HUES48 (cell line): ENCODE measurements around the gene GNB1L.
"Not testable (repeated sequence)": the region's sequence is repeated elsewhere in the genome, so short reads cannot be mapped to it uniquely, and the experiment has no call there.

ENCODE experiments used
- H3K27ac ChIP-seq: one replicate; pipeline ENCODE4 v1.7.0; 2013; ENCODE audit warnings: low read depth, low read length, inconsistent platforms
- H3K27me3 ChIP-seq: 2 replicates; pipeline ENCODE4 v1.6.1; 2013; ENCODE audit warnings: mild to moderate bottlenecking, low read length; ENCODE audit not compliant: control insufficient read depth, insufficient read depth
- H3K36me3 ChIP-seq: 2 replicates; pipeline ENCODE4 v1.6.1; 2013; ENCODE audit warnings: low read length; ENCODE audit not compliant: control insufficient read depth, insufficient read depth
- H3K4me1 ChIP-seq: 2 replicates; pipeline ENCODE4 v1.6.1; 2013; ENCODE audit warnings: mild to moderate bottlenecking, low read length; ENCODE audit not compliant: control insufficient read depth, insufficient read depth
- H3K4me3 ChIP-seq: 2 replicates; pipeline ENCODE4 v1.5.1; 2013; ENCODE audit warnings: mild to moderate bottlenecking, low read depth, low read length
- H3K9ac ChIP-seq: 2 replicates; pipeline ENCODE4 v1.6.1; 2013; ENCODE audit warnings: mild to moderate bottlenecking, low read depth, low read length, moderate library complexity
- H3K9me3 ChIP-seq: 2 replicates; pipeline ENCODE4 v1.6.1; 2013; ENCODE audit warnings: low read length; ENCODE audit not compliant: control insufficient read depth, insufficient read depth

The GNB1L gene

GRCh38 chr22:19793661-19794310 is 60.9 kb downstream of the GNB1L start:
- Histone ChIP-seq H3K9me3 (no peaks in the 10 kb centered on the region), H3K27ac (no peak overlapping the region), H3K36me3 (no peaks in the 10 kb centered on the region), H3K9ac (no peak overlapping the region), H3K4me3 (no peak overlapping the region), H3K27me3 (no peaks in the 10 kb centered on the region), H3K4me1 (peaks cover 4% of the 10 kb centered on the region; the same call in 1 of the 2 replicates)

GRCh38 chr22:19793161-19793560 is 61.5 kb downstream of the GNB1L start:
- H3K4me3 ChIP-seq, result no peak overlapping the region
- no peak overlapping the region for H3K27ac ChIP-seq
- H3K36me3 ChIP-seq, result no peaks in the 10 kb centered on the region
- H3K27me3 ChIP-seq, result no peaks in the 10 kb centered on the region
- H3K4me1 ChIP-seq, result peaks cover 4% of the 10 kb centered on the region; the same call in 1 of the 2 replicates
- no peak overlapping the region for H3K9ac ChIP-seq
- no peaks in the 10 kb centered on the region for H3K9me3 ChIP-seq

GRCh38 chr22:19792383-19792896 is 62.2 kb downstream of the GNB1L start:
- H3K4me1 ChIP-seq, H3K27ac ChIP-seq, H3K9ac ChIP-seq, H3K36me3 ChIP-seq, H3K27me3 ChIP-seq, H3K9me3 ChIP-seq, H3K4me3 ChIP-seq: not testable (repeated sequence)

- H3K27ac ChIP-seq, result no peak overlapping the region
- no peaks in the 10 kb centered on the region for H3K9me3 ChIP-seq
- H3K27me3 ChIP-seq, result no peaks in the 10 kb centered on the region
- H3K4me3 ChIP-seq, result no peak overlapping the region
- no peaks in the 10 kb centered on the region for H3K4me1 ChIP-seq
- H3K36me3 ChIP-seq, result no peaks in the 10 kb centered on the region
- H3K9ac ChIP-seq, result no peak overlapping the region
Observed at GRCh38 chr22:19791894-19792293, 62.8 kb downstream of the GNB1L start.

- no peaks in the 10 kb centered on the region for H3K36me3 ChIP-seq
Observed at GRCh38 chr22:19791243-19791642, 63.4 kb downstream of the GNB1L start.

GRCh38 chr22:19789828-19790227 is 64.8 kb downstream of the GNB1L start:
- Histone ChIP-seq H3K9me3 (no peaks in the 10 kb centered on the region), H3K9ac (no peak overlapping the region), H3K27me3 (no peaks in the 10 kb centered on the region), H3K27ac (no peak overlapping the region), H3K36me3 (no peaks in the 10 kb centered on the region), H3K4me3 (no peak overlapping the region), H3K4me1 (no peaks in the 10 kb centered on the region)

More at GRCh38 chr22:19791243-19791642, 63.4 kb downstream of the GNB1L start:
- no peak overlapping the region for H3K9ac ChIP-seq
- H3K27ac ChIP-seq, result no peak overlapping the region
- no peak overlapping the region for H3K4me3 ChIP-seq
- H3K27me3 ChIP-seq, result no peaks in the 10 kb centered on the region
- H3K4me1 ChIP-seq, result no peaks in the 10 kb centered on the region
- H3K9me3 ChIP-seq, result no peaks in the 10 kb centered on the region

- Histone ChIP-seq H3K27ac (no peak overlapping the region), H3K36me3 (no peaks in the 10 kb centered on the region), H3K9ac (no peak overlapping the region), H3K27me3 (no peaks in the 10 kb centered on the region), H3K4me3 (no peak overlapping the region), H3K9me3 (no peaks in the 10 kb centered on the region), H3K4me1 (no peaks in the 10 kb centered on the region)
Observed at GRCh38 chr22:19789406-19789805, 65.3 kb downstream of the GNB1L start.

- Histone ChIP-seq H3K4me1 (no peaks in the 10 kb centered on the region), H3K4me3 (no peak overlapping the region), H3K36me3 (no peaks in the 10 kb centered on the region), H3K27ac (no peak overlapping the region), H3K9me3 (no peaks in the 10 kb centered on the region), H3K27me3 (no peaks in the 10 kb centered on the region), H3K9ac (no peak overlapping the region)
Observed at GRCh38 chr22:19788661-19789225, 65.9 kb downstream of the GNB1L start.

- H3K9me3 ChIP-seq, result no peaks in the 10 kb centered on the region
- H3K4me1 ChIP-seq, result no peaks in the 10 kb centered on the region
- H3K4me3 ChIP-seq, result no peak overlapping the region
- H3K27ac ChIP-seq, result no peak overlapping the region
- no peaks in the 10 kb centered on the region for H3K36me3 ChIP-seq
- H3K9ac ChIP-seq, result no peak overlapping the region
- H3K27me3 ChIP-seq, result no peaks in the 10 kb centered on the region
Observed at GRCh38 chr22:19787849-19788141, 66.9 kb downstream of the GNB1L start.

- H3K27me3 ChIP-seq, result no peaks in the 10 kb centered on the region
- no peak overlapping the region for H3K9ac ChIP-seq
- no peak overlapping the region for H3K4me3 ChIP-seq
- no peaks in the 10 kb centered on the region for H3K36me3 ChIP-seq
- no peaks in the 10 kb centered on the region for H3K9me3 ChIP-seq
- H3K27ac ChIP-seq, result no peak overlapping the region
- H3K4me1 ChIP-seq, result no peaks in the 10 kb centered on the region
Observed at GRCh38 chr22:19786959-19787848, 67.5 kb downstream of the GNB1L start.

- Histone ChIP-seq H3K27ac (no peak overlapping the region), H3K9me3 (no peaks in the 10 kb centered on the region), H3K4me3 (no peak overlapping the region), H3K9ac (no peak overlapping the region), H3K4me1 (no peaks in the 10 kb centered on the region), H3K36me3 (no peaks in the 10 kb centered on the region), H3K27me3 (no peaks in the 10 kb centered on the region)
Observed at GRCh38 chr22:19786264-19786585, 68.4 kb downstream of the GNB1L start.
